ENCODE results near the gene STEAP2. TPM values are rescaled to one million over a fixed set of nuclear protein-coding genes. Genes with fewer than 3 reads are reported as not detected.
"Not testable (repeated sequence)": the region's sequence is repeated elsewhere in the genome, so short reads cannot be mapped to it uniquely, and the experiment has no call there.

The STEAP2 gene
- total RNA-seq, 4 donors from 2014 or later = 11.9 to 34.3 (median 27.4) TPM

GRCh38 chr7:90181485-90181884, 30.1 kb upstream of the STEAP2 start:
- TF ChIP-seq CTCF (IDR thresholded peaks at IDR 0.05) = no peak
- no peak for TF ChIP-seq POLR2A (IDR thresholded peaks at IDR 0.05)
- H3K9me3 ChIP-seq = no peaks in the 10 kb centered on the region
- intact Hi-C loops (cut with DNase I) = no loop called here
- H3K4me3 ChIP-seq (replicated peaks in 1 of 3) = no peak overlapping the region
- peaks cover 0 to 7% of the 10 kb centered on the region in 2 donors for H3K4me1 ChIP-seq
- no peaks in the 10 kb centered on the region for H3K27me3 ChIP-seq
- H3K27ac ChIP-seq = no peak overlapping the region
- no peak for DNase-seq
- no peaks in the 10 kb centered on the region for H3K36me3 ChIP-seq

DNA sequence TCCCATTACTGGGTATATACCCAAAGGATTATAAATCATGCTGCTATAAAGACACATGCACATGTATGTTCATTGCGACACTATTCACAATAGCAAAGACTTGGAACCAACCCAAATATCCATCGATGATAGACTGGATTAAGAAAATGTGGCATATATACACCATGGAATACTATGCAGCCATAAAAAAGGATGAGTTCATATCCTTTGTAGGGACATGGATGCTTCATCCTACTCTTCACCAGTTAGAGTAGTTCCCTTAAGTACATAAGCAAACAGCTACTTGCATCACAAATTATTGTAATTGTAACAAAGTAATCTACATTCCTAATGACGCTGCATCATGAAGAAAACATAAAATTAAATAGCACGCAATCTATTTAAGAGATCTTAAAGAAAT, 25.2 kb upstream of the STEAP2 start:
- H3K9me3 ChIP-seq; H3K4me1 ChIP-seq; H3K27me3 ChIP-seq; H3K36me3 ChIP-seq; DNase-seq; intact Hi-C loops (cut with DNase I); H3K4me3 ChIP-seq (replicated peaks in 1 of 3); H3K27ac ChIP-seq: not testable (repeated sequence)
- 85 to 88% methylated on average over 4 of the region's 4 CpGs for WGBS, 2 donors

DNA sequence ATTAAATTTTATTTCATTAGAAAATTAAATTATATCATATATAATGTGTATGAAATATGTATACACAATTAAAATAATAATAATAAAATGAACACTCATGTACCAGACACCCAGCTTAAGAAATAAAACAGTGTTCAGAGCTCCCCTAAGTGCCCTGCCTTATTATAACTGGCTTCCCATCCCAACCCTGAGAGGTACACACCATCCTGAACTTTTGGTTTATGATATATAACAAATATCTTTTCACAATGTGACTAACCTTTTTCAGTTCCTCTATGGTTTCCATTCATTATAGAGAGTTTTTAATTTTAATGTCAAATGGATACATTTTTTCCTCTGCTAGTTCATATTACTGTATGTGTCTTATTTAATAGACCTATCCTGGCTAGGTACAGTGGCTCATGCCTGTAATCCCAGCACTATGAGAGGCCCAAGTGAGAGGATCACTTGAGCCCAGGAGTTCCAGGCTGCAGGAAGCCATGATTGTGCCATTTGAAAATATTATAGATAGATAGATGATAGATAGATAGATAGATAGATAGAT, 24.0 kb upstream of the STEAP2 start:
- no peak for DNase-seq
- no peaks in the 10 kb centered on the region for H3K9me3 ChIP-seq
- H3K4me3 ChIP-seq (replicated peaks in 1 of 3) = no peak overlapping the region
- TF ChIP-seq POLR2A (IDR thresholded peaks at IDR 0.05) (no peak), CTCF (IDR thresholded peaks at IDR 0.05) (no peak)
- H3K27ac ChIP-seq = no peak overlapping the region
- no peaks in the 10 kb centered on the region for H3K36me3 ChIP-seq
- no peaks in the 10 kb centered on the region for H3K27me3 ChIP-seq
- H3K4me1 ChIP-seq = no peaks in the 10 kb centered on the region
- intact Hi-C loops (cut with DNase I) = no loop called here

DNA sequence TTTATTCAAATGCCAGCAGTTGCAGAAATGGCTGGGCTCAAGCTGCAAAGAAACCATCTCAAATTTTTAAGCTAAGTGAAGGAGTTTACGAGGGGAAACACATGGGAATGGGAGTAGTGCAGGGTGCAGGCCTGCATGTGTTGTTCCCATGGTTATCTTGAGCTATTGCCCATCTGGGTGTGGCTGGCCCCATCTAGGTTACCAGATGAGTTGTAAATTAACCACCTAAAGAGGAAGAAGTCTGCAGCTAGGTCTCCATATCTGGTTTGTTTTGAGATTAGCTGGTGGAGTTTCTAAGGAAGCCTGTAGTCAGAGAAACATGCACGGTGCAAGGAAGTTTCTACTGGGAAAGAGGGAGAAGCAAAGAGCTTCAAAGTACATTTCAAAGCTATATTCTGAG, 23.3 kb upstream of the STEAP2 start:
- 73 to 77% methylated on average over 2 of the region's 2 CpGs for WGBS, 2 donors
- intact Hi-C loops (cut with DNase I) = no loop called here
- TF ChIP-seq CTCF (IDR thresholded peaks at IDR 0.05) (no peak), POLR2A (IDR thresholded peaks at IDR 0.05) (no peak)
- Histone ChIP-seq H3K27ac (no peak overlapping the region), H3K36me3 (no peaks in the 10 kb centered on the region), H3K27me3 (no peaks in the 10 kb centered on the region), H3K9me3 (no peaks in the 10 kb centered on the region), H3K4me3 (replicated peaks in 1 of 3) (no peak overlapping the region), H3K4me1 (no peaks in the 10 kb centered on the region)
- DNase-seq = no peak

DNA sequence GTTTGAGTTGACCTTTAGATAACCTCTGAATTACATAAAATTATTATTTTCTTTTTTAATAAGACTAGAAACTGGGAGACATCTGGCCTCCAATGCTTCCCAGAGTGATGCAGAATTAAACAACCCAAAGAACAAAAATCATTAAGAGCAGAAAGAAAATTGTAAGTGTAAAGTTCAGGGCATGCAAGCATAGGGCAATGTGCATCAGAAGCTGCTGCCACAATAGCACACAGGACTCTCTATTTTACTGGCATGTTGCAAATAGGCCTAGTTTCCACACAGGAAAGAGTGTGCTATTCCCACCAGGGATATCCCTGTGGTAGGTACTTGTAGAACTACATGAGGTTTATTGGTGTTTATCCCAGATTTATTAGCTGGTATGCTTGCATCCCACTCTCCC, 20.5 kb upstream of the STEAP2 start:
- no peaks in the 10 kb centered on the region for H3K27me3 ChIP-seq
- intact Hi-C loops (cut with DNase I) = no loop called here
- H3K9me3 ChIP-seq = no peaks in the 10 kb centered on the region
- H3K27ac ChIP-seq = no peak overlapping the region
- DNase-seq = no peak
- no peak overlapping the region for H3K4me3 ChIP-seq (replicated peaks in 1 of 3)
- H3K4me1 ChIP-seq = no peaks in the 10 kb centered on the region
- no peak for TF ChIP-seq CTCF (IDR thresholded peaks at IDR 0.05)
- no peaks in the 10 kb centered on the region for H3K36me3 ChIP-seq

DNA sequence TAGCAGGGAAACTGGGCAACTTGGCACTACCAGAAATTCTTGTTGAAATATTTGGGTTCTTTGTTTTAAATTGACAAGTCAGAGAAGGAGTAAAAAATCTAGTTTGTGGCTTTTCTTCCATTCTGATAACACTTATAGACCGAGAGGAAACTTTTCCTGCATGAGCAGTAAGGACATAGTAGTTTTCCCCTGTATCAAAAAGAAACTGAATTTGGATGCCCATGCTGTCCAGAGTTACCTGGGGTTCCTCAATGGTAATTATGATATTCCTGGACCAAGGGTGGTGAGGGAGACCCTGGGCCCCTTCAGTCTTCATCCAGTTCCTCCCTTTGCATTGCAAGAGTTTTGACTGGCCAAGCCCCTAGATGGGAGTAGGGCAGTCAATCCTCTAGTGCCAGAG, 19.9 kb upstream of the STEAP2 start:
- H3K27ac ChIP-seq = no peak overlapping the region
- no peaks in the 10 kb centered on the region for H3K36me3 ChIP-seq
- TF ChIP-seq CTCF (IDR thresholded peaks at IDR 0.05) (no peak), POLR2A (IDR thresholded peaks at IDR 0.05) (no peak)
- no peaks in the 10 kb centered on the region for H3K4me1 ChIP-seq
- H3K27me3 ChIP-seq = no peaks in the 10 kb centered on the region
- intact Hi-C loops (cut with DNase I) = no loop called here
- H3K9me3 ChIP-seq = no peaks in the 10 kb centered on the region
- WGBS, 2 donors = 83 to 88% methylated on average over 1 of the region's 1 CpG
- DNase-seq = no peak
- no peak overlapping the region for H3K4me3 ChIP-seq (replicated peaks in 1 of 3)
